HG02678 (cell line): ENCODE data around the gene RBM33.
A peak's percentile ranks its signal among the peaks of the same experiment; 100 is the strongest.

Experiments used
- ATAC-seq: cut with Tn5 transposase; IDR thresholded peaks from one replicate; pipeline ENCODE4 v1.9.1; 2021; ENCODE audit warnings: mild to moderate bottlenecking, moderate library complexity; ENCODE audit not compliant: unreplicated experiment

Gene RBM33

DNA sequence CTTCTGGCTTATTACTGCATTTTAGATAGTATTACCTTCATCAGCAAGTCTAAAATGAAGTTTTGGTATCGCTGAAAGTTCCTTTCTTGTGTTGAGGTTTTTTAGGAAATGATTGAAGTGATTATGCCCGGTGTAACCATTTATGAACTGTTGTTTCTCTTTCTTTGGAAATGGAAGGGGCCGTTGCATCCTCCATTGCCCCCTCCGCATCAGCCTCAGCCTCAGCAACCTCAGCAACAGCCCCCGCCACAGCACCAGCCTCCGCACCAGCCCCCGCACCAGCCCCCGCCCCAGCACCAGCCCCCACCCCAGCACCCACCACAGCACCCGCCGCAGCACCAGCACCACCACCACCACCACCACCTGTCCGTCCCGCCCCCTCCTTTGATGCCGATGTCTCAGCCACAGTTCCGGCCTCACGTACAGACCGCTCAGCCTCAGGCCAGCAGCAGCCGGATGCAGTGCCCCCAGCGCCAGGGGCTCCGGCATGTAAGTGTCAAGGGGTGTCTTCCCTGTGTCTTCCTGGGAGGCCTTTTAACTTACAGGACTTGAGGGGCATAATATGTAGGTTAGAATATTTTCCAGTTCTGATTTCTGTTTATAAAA is 95.2 kb downstream of the RBM33 start:
- no peak for ATAC-seq

DNA sequence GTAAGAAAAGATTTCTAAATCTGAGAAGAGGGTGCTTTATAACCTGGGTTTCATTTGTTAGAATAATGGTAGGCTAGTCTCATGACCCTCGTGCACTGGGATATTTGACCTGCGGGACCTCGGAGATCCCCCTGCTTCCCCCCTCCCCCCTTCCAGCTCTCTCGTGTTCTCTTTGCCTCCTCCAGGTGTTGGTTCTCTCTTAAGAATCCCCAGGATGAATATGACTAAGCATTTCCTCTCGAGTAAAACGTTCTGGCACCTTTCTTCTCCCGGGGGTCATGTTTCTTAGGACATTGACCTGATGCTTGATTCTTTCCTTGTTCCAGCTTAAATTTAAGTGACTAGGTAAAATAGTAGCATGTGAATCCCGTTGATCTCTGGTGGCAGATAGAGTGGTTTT is 96.6 kb downstream of the RBM33 start:
- ATAC-seq, result peak; percentile 41

DNA sequence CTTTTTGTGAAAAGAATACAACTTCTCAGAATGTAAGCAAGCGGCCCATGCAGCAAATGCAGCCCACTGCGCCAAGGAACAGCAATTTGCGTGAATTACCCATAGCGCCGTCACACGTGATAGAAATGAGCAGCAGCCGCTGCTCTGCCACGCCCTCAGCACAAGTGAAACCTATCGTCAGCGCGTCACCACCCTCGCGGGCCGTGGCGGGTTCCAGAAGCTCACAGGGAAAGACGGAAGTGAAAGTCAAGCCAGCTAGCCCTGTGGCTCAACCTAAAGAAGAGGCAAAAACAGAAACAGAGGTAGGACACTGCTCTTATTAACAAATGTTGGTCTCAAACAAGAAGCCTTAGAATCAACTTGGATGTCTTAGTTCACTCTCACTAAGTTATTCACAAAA is 97.3 kb downstream of the RBM33 start:
- ATAC-seq, result no peak

DNA sequence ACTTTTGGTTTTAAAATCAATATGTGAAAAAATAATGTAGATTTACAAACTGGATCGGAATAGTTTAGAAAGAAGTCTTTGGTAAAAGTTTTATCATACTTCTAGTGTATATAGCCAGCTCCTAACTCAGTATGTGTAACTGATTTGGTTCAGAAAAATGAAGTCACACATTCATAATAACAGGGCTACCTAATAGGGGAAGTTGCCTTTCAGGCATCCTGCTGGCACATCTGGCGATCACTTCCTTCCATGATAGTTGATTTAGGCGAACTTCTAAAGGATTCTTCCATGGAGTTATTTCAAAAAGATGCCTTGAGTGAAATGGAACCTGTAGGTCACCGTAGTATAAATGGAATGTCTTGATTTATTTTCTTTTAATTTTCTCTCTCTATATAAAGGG is 98.7 kb downstream of the RBM33 start:
- no peak for ATAC-seq

DNA sequence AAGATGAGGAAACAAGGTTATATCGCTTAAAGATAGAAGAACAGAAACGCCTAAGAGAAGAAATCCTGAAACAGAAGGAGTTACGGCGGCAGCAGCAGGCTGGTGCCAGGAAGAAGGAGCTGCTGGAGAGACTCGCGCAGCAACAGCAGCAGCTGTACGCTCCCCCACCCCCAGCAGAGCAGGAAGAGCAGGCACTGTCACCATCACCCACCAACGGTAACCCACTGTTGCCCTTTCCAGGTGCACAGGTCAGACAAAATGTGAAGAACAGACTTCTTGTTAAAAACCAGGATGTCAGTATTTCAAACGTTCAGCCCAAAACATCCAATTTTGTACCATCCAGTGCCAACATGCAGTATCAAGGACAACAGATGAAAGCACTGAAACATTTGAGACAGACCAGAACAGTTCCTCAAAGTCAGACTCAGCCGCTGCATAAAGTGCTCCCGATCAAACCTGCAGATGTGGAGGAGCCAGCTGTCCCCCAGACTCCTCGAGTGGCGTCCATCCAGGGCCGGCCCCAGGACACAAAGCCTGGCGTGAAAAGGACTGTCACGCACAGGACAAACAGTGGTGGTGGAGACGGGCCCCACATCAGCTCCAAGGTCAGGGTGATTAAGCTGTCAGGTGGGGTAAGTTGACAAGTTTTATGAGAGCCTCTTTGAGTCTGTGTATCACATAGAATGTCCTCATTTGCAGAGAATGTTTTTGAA is 100.7 kb downstream of the RBM33 start:
- ATAC-seq, result no peak

DNA sequence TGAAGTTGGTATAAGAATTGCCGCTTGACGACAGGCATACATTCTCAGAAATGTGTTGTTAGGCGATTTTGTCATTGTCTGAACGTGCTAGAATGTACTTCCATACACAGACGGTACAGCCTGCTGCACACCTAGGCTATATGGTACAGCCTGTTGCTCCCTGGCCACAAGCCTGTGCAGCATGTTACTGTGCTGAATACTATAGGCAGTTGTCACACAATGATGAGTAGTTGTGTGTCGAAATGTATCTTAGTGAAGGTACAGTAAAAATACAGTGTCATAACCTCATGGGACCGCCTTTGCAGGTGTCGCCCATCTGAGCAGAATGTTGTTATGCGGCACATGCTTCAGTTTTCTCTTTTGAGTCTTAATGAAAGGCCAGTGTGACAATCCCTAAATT is 101.3 kb downstream of the RBM33 start:
- ATAC-seq, result peak; percentile 16

DNA sequence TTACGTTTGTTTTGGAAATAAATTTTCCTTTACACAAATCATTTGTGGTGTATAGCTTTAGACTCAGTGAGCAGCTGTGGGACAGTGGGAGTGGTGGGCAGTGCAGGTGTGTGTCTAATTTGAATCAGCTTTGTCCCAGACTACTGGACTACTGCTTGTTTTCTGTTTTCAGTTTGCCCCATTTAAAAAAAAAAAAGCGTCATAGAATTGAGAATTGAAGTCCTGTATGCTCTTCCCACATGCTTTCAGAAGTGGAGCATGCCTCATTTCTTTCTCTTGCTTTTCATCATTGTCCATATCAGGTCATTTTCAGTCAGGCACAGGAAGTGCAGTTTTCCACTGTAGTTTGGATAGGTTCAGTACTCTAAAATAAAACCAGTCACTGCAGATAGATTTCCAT is 101.7 kb downstream of the RBM33 start:
- peak; percentile 82 for ATAC-seq

DNA sequence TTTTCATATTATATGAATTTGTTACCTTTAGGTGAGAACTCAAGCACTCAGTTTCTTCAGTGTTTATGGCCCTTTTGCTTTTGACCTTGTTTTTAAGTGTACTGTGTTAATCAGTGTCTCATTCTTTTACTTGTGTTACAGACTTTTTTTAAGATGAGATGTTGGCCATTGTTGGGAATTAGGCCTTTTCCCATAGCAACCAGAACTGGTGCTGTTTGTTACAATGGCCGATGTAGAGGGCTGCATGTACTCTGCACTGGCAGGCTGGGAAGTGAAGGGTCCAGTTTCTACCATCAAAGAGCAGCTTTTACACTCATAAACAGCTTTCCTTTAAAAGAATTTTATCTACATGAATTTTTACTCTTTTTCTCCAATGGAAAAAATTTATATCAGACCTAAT is 102.7 kb downstream of the RBM33 start:
- no peak for ATAC-seq

DNA sequence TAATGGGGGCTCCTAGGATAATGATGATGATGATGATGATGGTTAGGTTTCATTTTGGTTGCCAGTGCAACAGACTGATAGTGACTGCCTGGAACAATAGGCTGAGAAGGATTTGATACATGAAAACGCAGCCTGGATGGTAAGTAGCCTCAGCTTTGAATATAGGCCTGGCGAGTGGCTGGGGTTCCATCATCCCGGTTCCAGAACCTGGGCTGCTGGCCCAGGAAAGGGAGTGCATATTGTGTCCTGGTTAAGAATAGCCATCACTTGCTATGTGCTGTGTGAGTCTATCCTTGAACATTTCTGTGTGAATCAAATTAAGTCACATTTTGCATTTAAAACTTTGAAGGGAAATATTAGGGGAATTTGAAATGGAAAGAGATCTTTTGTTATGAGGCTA is 105.1 kb downstream of the RBM33 start:
- ATAC-seq, result no peak

DNA sequence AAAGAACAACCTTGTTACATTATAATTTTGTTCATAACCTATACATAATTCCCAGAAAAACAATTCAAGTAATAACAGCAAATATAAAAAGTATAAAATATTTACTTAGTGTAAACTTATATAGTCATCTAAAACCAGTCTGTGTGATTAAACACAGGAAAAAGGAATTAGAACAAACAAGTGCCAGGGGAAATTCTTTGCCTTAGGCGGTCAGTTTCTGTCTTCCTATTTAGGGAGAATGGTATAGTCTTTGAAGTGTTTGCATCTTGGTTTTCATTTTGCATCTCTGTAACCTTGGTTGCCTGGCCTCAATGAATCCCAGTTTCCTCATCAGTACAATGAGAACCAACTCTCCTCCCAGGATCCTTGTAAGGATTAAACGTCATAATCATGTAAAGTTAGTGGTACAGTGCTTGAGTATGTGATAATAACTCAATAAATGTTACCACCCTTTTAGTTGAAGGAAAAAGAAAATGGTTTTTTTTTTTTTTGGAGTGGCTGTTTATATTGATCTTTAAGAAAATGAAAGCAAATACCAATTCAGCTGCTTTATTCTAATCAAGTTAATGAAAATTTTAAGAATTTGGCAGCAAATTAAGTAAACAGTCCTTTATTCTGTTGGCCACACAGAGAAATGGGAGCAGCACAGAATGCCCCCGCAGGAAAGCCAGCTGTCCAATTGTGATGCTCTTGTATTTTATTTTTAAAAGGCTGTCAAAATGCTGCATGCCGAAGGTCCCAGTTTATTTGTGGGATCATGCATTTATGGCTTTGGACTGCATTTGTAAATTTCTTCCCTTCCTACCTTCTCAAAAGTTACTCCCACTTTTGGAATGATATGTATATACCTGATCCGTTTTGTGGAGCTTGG is 106.0 kb downstream of the RBM33 start:
- no peak for ATAC-seq

DNA sequence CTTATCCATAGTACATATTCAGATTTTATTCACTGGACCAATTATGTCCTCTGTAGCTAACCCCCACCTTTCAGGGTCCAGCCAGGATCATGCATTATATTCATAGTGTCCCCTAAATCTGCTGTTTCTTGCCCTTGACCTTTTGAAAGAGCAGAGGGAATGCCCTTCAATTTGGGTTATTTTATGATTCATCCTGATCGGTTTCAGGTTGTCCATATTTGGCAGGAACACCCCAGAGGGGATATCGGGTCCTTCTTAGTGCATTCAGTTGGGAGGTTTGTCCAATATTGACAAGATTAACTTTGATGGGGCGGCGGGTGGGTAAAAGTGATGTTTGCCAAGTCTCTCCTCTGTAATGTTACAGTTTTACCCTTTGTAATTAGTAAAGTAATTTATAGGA is 106.9 kb downstream of the RBM33 start:
- ATAC-seq, result no peak

DNA sequence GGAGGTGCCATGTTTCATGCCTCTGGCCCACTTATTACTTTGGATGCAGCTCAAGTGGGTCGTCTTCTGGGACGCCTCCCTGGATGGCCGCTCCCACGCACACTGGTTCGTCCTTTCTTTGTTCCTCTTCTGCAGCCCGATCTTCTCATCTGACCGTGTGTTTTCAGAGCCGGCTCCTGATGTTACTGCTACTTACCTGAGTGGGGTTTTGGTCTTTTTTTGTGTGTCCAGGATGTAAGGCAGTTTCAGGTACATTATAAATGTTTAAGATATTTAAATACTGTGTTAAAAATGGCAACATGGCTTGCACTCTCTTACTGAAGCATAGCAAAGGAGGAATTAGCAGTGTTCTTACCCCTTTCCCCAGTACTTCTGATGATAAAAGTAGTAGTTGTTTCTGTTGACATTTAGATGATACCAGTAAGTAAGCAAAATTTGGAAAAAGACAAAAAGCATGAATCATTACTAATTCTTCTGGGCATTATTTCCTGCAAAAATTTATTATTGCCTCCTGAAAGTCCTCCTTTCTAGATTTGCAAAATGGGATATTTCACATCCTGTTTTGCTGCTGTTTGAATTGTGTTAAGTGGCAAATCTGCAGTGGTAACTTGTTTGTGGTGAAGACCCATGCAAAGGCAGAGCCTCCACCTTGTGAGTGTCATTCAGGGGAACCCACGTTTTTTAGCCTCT is 108.4 kb downstream of the RBM33 start:
- peak; percentile 63 for ATAC-seq

DNA sequence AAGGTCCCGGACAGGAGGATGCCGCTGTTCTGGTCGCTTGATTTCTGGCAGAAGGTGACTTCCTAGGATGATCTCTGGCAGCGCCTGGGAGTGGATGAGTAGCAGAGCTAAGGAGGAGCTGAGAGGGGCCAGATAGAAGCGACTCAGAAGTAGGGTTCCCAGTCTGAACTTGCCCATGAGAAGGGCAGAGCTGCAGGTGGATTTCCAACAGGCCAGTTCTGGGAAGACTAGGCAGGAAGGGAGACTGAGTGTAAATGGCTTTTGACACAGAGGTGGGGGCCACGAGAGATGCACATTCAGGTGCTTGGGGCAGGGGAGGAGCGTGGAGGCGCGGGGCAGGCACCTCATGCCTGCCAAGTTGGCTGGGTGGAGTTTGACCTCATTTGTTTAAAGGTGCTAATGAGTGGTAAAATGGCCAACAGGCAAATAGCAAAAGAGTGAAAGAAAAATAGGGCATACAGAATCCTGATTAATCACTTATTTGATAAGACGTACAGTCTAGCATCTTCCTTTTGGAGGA is 109.0 kb downstream of the RBM33 start:
- no peak for ATAC-seq

DNA sequence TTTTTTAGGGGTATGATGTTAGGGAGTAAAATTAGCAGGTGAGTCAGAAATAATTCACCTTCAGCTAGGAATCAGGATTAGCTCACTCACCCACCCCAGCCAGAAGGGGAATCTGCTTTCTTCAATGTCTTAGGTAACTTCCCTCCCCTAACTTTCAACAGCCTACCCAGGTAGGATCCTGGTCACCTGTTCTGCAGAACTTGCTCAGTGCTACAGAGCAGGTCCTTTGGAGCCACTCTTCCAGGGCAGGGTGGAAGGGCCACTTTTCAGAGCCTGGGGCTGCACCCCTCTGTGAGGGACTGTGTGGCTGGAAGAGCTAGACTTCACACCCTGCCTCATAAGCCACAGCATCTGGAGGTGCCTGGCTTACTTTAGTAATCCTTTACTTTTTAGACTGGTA is 109.7 kb downstream of the RBM33 start:
- ATAC-seq, result no peak

DNA sequence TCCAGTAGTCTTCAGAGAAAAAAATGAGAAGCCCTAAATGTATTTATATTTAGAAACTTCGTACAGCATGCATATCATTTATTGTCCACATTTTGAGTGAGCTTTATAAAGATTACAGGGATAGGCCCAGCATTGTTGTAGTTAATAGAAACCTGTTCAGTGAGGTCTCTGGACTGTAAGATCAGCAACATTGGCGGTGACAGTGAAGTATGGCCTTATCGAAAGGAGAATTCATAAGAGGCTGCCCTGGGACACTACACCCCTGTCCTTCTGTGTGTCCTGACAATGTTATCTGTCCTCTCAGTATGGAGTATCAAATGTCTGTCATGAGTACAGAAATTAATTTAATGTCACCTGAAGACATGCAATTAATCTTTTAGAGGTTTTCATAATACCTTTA is 110.6 kb downstream of the RBM33 start:
- no peak for ATAC-seq

DNA sequence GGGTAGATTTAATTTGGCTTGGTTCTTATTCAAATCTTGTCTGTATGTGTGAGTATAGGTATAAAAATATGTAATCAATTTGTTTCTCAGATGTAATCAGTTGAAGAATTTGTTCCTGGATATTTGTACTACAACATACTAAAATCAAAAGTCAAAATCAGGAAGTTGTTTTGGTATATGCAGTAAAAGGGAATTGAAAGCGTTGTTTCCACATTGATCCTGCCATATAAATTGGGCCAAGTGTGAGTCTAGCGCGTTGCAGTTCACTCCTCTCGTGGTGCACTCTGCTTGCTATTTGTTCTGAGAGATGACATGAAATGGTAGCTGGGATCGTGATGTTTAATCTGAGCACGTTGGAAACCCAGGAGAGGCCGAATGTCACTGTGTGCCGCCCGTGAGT is 111.9 kb downstream of the RBM33 start:
- no peak for ATAC-seq

DNA sequence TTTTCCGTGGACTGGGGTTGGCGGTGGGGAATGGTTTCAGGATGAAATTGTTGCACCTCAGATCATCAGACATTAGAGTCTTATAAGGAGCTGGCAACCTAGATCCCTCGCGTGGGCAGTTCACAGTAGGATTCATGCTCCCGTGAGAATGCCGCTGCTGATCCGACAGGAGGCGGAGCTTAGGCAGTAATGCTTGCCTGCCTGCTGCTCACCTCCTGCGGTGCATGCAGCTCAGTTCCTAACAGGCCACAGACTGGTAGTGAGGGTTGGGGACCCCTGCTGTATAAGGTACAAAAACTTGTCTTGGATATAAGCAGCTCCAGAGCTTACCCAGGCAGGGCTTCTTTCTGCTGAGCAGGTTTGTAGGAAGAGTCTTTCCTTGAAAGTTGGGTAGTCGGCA is 113.9 kb downstream of the RBM33 start:
- no peak for ATAC-seq

DNA sequence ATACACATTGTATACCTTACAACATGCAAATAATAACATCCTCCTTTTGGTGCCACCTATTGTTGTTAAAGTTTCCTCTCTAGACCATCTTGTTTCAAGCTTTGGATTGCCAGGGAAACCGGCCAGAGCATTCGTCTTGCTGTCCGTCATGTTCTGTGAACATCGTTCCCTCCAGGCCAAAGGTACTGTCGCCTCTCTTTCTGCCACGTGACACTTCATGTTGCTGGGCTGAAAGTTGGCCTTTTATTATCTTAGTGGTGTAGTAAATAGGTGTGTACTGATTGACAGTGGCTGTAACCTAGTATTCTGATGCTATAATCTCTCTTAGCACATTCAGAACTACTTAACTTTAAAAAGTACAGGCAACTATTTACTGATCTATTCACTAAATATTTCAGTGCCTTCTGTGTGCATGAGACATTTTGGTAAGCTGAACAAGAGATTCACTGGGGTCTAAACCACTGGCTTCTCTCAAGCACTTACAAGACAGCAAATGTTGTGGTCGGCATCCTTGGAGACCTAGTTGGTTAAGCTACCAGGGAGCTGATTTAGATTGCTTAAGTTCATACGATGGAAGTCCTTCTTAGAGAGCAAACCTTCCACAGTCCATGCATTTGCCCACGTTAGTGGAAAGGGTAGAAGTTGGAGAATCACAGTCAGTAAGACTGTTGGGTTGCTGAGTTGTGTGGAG is 115.4 kb downstream of the RBM33 start:
- no peak for ATAC-seq

DNA sequence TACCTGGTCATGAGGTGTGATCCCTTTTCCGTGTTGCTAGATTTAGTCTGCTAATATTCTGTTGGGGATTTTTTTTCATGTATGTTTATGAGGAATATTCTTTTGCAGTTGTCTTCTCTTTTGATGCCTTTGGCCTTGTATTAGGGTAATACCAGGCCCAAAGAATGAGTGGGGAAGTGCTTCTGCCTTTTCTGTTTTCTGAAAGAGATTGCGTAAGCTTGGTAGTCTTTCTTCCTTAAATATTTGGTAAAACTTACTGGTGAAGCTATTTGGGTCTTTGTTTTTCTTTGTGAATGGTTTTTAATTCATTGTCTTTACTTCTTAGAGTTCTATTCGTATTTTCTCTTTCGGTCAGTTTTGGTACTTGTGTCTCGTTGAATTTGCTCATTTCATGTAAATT is 116.7 kb downstream of the RBM33 start:
- no peak for ATAC-seq

DNA sequence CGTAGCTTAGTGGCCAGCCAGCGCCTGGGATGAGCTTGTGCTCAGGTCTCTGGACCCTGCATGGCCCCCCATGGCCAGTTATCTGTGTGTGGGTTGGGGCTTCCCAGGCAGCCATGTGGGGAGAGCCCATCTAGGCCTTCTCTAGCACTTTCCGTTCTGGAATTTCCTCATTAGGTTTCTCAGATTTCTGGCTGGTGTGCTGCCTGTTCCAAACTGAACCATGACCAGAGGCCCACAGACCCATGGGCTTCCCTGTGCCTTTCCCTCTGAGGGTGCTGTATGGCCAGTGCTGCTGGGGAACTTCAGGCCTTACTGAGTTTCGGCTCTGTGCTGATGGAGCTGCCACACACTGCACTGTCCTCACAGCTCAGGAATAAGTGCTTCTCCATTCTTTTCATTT is 117.6 kb downstream of the RBM33 start:
- ATAC-seq, result no peak

DNA sequence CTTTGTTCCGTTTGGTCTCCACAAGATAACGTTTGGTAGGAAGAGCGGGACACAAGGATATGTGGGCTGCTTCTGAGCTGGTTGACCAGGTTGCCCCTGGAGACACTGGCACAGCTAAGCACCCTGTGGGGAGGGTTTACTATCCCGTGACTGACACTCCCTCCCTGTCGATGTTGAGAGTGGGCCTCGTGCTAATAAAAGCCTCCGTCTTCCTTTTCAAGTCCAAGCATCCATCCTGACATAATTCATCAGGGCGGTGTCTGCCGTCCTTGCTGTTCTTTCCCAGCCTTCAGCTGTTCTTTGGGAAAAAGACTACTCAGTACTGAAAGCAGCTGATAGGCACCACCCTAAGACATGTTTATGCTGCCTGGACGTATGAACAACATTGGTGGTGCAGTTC is 118.2 kb downstream of the RBM33 start:
- no peak for ATAC-seq
